ENCODE data around the gene TMEM170A. TPM values are rescaled to one million over a fixed set of nuclear protein-coding genes. Genes with fewer than 3 reads are reported as not detected.
A peak's percentile ranks its signal among the peaks of the same experiment; 100 is the strongest.

TMEM170A gene
- total RNA-seq, 4 donors from 2014 or later: 22.4 to 38.3 (median 29.8) TPM

GRCh38 chr16:75486014-75486675 is 21.7 kb upstream of the TMEM170A start:
- no peak for DNase-seq (ENCODE audit: low spot score)
- no peak for ATAC-seq (ENCODE audit: low FRiP score)
- no peak for TF ChIP-seq CTCF (IDR thresholded peaks at IDR 0.05)

DNA sequence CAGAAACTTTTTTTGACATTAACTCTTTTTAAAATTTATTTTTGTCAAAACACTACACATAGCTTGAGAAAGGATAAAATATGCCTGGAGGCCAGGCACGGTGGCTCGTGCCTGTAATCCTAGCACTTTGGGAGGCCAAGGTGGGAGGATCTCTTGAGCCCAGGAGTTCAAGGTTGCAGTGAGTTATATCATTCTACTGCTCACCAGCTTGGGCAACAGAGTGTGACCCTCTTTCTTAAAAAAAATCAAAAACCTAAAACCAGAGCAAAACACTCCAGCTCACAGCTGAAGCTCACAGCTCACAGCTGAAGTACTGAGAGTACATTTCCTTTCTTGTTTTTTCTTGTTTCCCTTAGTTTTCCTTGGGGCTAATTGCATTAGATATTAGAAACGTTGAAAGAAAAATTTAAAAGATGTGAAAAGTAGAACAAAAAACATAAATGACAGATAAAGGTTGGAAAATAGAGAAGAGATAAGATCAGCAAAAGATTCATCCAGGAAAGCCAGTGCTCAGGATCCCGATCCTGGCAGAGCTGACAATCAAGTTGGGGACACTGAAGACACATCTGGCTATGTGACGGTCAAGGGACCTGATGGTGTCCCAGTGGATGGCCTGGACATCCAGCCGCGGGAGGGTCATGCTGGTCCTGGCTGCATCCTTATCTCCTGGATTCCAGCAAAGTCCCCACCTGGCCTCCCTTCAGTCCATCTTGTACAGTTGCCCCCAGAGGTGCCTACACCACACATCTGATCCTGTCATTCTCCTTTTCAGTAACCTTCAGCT is 20.9 kb upstream of the TMEM170A start:
- TF ChIP-seq CTCF (IDR thresholded peaks at IDR 0.05): no peak
- DNase-seq (ENCODE audit: low spot score): no peak

GRCh38 chr16:75483222-75483621 is 18.7 kb upstream of the TMEM170A start:
- DNase-seq (ENCODE audit: low spot score) (no peak), ATAC-seq (ENCODE audit: low FRiP score) (peak; percentile 79)
- no peak for TF ChIP-seq CTCF (IDR thresholded peaks at IDR 0.05)

More for the DNA sequence above, 20.9 kb upstream of the TMEM170A start:
- ATAC-seq (ENCODE audit: low FRiP score): no peak

DNA sequence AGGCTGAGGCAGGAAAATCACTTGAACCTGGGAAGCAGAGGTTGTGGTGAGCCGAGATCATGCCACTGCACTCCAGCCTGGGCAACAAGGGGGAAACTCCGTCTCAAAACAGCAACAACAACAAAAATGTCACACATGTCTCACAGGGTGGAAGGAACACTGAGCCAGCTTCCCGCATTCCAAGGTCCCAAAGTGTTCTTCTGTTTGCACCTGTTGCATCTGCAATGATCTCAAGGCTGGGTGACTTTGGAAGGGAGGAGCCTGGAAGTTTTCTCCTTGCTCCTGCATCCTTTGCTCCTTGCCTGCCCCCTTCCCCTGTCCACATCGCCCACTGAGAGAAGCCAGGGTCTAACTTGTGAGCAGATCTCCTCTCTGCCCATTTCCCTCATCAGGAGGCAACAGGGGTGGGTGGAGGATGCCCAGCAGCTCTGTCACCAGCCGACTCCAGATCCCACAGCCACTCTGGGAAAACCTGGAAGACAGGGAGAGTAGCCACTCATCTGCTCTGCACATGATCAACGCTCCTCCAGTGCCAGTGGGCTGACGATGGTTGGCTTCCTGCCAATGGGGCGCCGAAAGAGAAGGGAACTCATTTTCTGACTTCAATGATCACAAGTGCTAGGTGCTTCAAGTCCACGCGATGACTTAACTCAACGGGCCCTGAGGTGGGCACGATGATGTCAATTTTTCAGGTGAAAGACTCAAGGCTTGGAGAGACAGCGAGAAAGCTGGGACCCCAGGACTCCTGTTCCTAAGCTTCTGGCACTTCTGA is 18.1 kb upstream of the TMEM170A start:
- ATAC-seq (ENCODE audit: low FRiP score): no peak
- no peak for DNase-seq (ENCODE audit: low spot score)
- no peak for TF ChIP-seq CTCF (IDR thresholded peaks at IDR 0.05)

DNA sequence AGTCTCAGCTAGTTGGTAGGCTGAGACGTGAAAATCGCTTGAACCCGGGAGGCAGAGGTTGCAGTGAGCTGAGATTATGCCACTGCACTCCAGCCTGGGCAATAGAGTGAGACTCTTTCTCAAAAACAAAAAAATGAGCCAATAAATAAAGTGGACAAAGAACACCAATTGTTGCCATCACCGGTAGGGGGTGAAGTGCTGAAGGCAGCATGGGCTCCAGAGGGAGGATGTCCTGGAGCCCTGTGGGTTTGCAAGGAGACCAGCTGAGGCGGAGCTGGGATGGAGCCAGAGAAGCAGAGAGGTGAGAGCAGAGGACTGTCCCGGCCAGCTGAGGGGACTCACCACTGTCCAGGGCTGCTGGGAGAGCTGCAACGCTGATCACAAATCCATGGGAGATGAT is 17.0 kb upstream of the TMEM170A start:
- no peak for DNase-seq (ENCODE audit: low spot score)
- TF ChIP-seq CTCF (IDR thresholded peaks at IDR 0.05): no peak
- no peak for ATAC-seq (ENCODE audit: low FRiP score)

DNA sequence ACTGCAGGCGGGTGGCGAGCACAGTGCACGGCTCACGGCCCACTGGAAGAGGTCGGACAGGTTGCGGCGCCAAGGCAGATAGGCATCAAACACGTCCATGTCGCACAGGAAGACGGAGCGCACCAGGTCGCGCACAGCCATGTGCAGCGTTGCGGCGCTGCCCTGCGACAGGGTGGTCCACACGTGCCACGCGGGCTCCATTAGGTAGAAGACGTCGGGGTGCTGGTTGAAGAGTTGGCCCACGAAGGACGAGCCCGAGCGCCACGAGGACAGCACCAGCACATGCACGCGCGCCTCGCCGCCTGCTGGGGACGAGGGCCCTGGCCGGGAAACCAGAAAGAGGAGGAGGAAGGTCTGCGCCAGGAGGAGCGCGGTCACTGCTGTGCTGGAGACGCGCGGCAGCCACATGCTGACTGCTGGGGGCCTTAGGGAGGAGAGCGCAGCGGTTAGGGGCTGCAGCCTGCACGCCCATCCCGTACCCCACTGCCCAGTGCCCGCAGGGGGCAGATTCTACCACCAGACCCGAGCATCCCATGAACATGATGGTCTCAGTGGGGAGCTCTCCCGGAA is 15.0 kb upstream of the TMEM170A start:
- TF ChIP-seq CTCF (IDR thresholded peaks at IDR 0.05): no peak
- no peak for DNase-seq (ENCODE audit: low spot score)
- ATAC-seq (ENCODE audit: low FRiP score): no peak

Data from omental fat pad (tissue), 4 donors.